Common myeloid progenitor, CD34-positive (primary cell): ENCODE measurements around the gene PLPP7.
A peak's percentile ranks its signal among the peaks of the same experiment; 100 is the strongest.
"Not testable (repeated sequence)": the region's sequence is repeated elsewhere in the genome, so short reads cannot be mapped to it uniquely, and the experiment has no call there.

ENCODE experiments used
- CTCF ChIA-PET: fragments of 350-600 bp; sonication (Branson Sonifier 250); formaldehyde crosslinking; loops from one replicate; lab custom pipeline; 2021; ENCODE audit warnings: antibody characterized with exemption; lab: Charles Lee
- POLR2A ChIA-PET: fragments of 350-600 bp; sonication (Branson Sonifier 250); formaldehyde crosslinking; loops from one replicate; lab custom pipeline; 2021; ENCODE audit warnings: antibody characterized with exemption; lab: Charles Lee
- DNase-seq, 3 donors: peaks; one replicate each; pipeline versions ENCODE4 v3.0.0 to v3.0.0-alpha.2; 2013
- H3K27ac ChIP-seq, 2 experiments: 1 replicate in 1 of 2; 2 replicates in 1 of 2; pipeline ENCODE4 v1.7.0; 2013; ENCODE audit warnings: inconsistent platforms in 2 of 2, low read length in 2 of 2, mild to moderate bottlenecking in 2 of 2, low read depth in 1 of 2, moderate library complexity in 1 of 2; ENCODE audit not compliant: severe bottlenecking in 2 of 2, insufficient read depth in 1 of 2, poor library complexity in 1 of 2
- H3K27me3 ChIP-seq, 5 experiments: replicated peaks in 2 of 5; 1 replicate in 3 of 5; 2 replicates in 2 of 5; pipeline versions ENCODE4 v1.6.1 to v1.7.0; 2013; ENCODE audit warnings: low read length in 4 of 5, mild to moderate bottlenecking in 2 of 5, moderate library complexity in 2 of 5, inconsistent platforms in 1 of 5; ENCODE audit not compliant: insufficient read depth in 5 of 5, control insufficient read depth in 4 of 5
- H3K36me3 ChIP-seq, 4 experiments: 1 replicate in 2 of 4; 2 replicates in 2 of 4; pipeline versions ENCODE4 v1.6.1 to v1.7.0; 2013; ENCODE audit warnings: low read length in 3 of 4, control low read depth in 1 of 4, mild to moderate bottlenecking in 1 of 4; ENCODE audit not compliant: control insufficient read depth in 4 of 4, insufficient read depth in 4 of 4
- H3K4me1 ChIP-seq, 4 experiments: 1 replicate in 3 of 4; 2 replicates in 1 of 4; pipeline versions ENCODE4 v1.6.1 to v1.7.1; 2013; ENCODE audit warnings: low read length in 3 of 4, mild to moderate bottlenecking in 3 of 4, control low read depth in 1 of 4, inconsistent platforms in 1 of 4, moderate library complexity in 1 of 4; ENCODE audit not compliant: control insufficient read depth in 4 of 4, insufficient read depth in 4 of 4; ENCODE audit errors: control extremely low read depth in 1 of 4
- H3K4me3 ChIP-seq, 7 experiments: 1 replicate in 4 of 7; 2 replicates in 3 of 7; pipeline versions ENCODE4 v1.5.1 to v1.7.0; 2013; ENCODE audit warnings: mild to moderate bottlenecking in 7 of 7, low read length in 6 of 7, moderate library complexity in 6 of 7, inconsistent platforms in 2 of 7, low read depth in 2 of 7, control low read depth in 1 of 7; ENCODE audit not compliant: insufficient read depth in 4 of 7, control insufficient read depth in 1 of 7; ENCODE audit errors: extremely low read depth in 1 of 7
- H3K9me3 ChIP-seq, 5 experiments: 1 replicate in 4 of 5; 2 replicates in 1 of 5; pipeline versions ENCODE4 v1.6.1 to v1.7.1; 2013; ENCODE audit warnings: low read length in 4 of 5, mild to moderate bottlenecking in 2 of 5, inconsistent platforms in 1 of 5, low read depth in 1 of 5, moderate library complexity in 1 of 5; ENCODE audit not compliant: control insufficient read depth in 4 of 5, insufficient read depth in 2 of 5; ENCODE audit errors: control extremely low read depth in 1 of 5
- WGBS: methylation state at CpG from one replicate; pipeline ENCODE4 v1.1.5; 2013; ENCODE audit not compliant: insufficient coverage; 5-methylcytosine and 5-hydroxymethylcytosine counted together

PLPP7 gene

GRCh38 chr9:131349522-131349880 lies 60.0 kb downstream of the PLPP7 start:
- CTCF ChIA-PET, result interaction anchor here (0.7 to 3.1 kb wide), 25 partner anchors 10 to 391 kb away, joined by 3 to 29 read pairs (median 4); partner anchors contain the start of gene PLPP7
- 68% methylated on average over 5 of the region's 5 CpGs for WGBS
- no peak overlapping the region for H3K27ac ChIP-seq
- H3K4me1 ChIP-seq, result peaks cover 0 to 21% (median 10%) of the 10 kb centered on the region in 4 experiments
- H3K4me3 ChIP-seq, result peak overlapping the region in 4 of 7 experiments; percentile 24 to 77 (median 56)
- POLR2A ChIA-PET, result interaction anchor here (1.2 kb wide), 1 partner anchor 49 kb away, joined by 3 read pairs; no protein-coding TSS in a partner anchor
- H3K27me3 ChIP-seq, result no peaks in the 10 kb centered on the region
- H3K9me3 ChIP-seq, result no peaks in the 10 kb centered on the region
- H3K36me3 ChIP-seq, result no peaks in the 10 kb centered on the region
- no peak for DNase-seq

GRCh38 chr9:131349881-131350563 lies 60.5 kb downstream of the PLPP7 start:
- Histone ChIP-seq H3K27me3 (no peaks in the 10 kb centered on the region), H3K36me3 (no peaks in the 10 kb centered on the region), H3K27ac (no peak overlapping the region), H3K4me1 (peaks cover 0 to 21% (median 10%) of the 10 kb centered on the region in 4 experiments), H3K4me3 (peak overlapping the region in 5 of 7 experiments; percentile 24 to 77 (median 53)), H3K9me3 (no peaks in the 10 kb centered on the region)
- CTCF ChIA-PET, result interaction anchor here (0.6 to 3.1 kb wide), 32 partner anchors 8 to 390 kb away, joined by 3 to 29 read pairs (median 4); partner anchors contain the start of gene PLPP7
- POLR2A ChIA-PET, result interaction anchor here (1.2 kb wide), 1 partner anchor 49 kb away, joined by 3 read pairs; no protein-coding TSS in a partner anchor
- 5% methylated on average over 23 of the region's 27 CpGs for WGBS
- DNase-seq, result peak; percentile 82 to 86 (median 85)

- H3K27me3 ChIP-seq, CTCF ChIA-PET, H3K27ac ChIP-seq, H3K9me3 ChIP-seq, POLR2A ChIA-PET, H3K36me3 ChIP-seq: not testable (repeated sequence)
- DNase-seq, result peak in 2 of 3 donors; percentile 56 to 57
- 24% methylated on average over 4 of the region's 6 CpGs for WGBS
- Histone ChIP-seq H3K4me1 (peaks cover 2 to 26% (median 16%) of the 10 kb centered on the region in 4 experiments), H3K4me3 (peak overlapping the region in 1 of 7 experiments; percentile 19)
These were observed 67.0 kb downstream of the PLPP7 start for GRCh38 chr9:131356479-131356878.

- WGBS, result 37% methylated on average over 4 of the region's 10 CpGs
- CTCF ChIA-PET, result interaction anchor here (0.8 kb wide), 1 partner anchor 8 kb away, joined by 3 read pairs; no protein-coding TSS in a partner anchor
- H3K36me3 ChIP-seq, result no peaks in the 10 kb centered on the region
- H3K4me1 ChIP-seq, result peaks cover 2 to 30% (median 18%) of the 10 kb centered on the region in 4 experiments
- DNase-seq, result peak in 1 of 3 donors; percentile 7
- H3K27me3 ChIP-seq, result no peaks in the 10 kb centered on the region
- no peak overlapping the region for H3K4me3 ChIP-seq
- H3K9me3 ChIP-seq, result no peaks in the 10 kb centered on the region
- H3K27ac ChIP-seq, result no peak overlapping the region
- POLR2A ChIA-PET, result no interaction called here
These were observed 69.0 kb downstream of the PLPP7 start for GRCh38 chr9:131358556-131358955.
